Activated T-cell treated with anti-CD3 and anti-CD28 coated beads, Interleukin-2, amount 50 U/mL, for 4 hours (primary cell): Measurements from ENCODE around the gene TTI1. TPM values are rescaled to one million over a fixed set of nuclear protein-coding genes. Genes with fewer than 3 reads are reported as not detected.

ENCODE experiments used
- total RNA-seq, 3 donors: library from RNA; stranded (reverse); gene quantifications; one replicate each; pipeline ENCODE4 v1.2.1, GENCODE V29; 2021

The TTI1 gene
- total RNA-seq, 3 donors from 2014 or later = 31.3 to 35.5 (median 35.0) TPM

Other genes starting within 250 kb of the TTI1 start
- under 1 TPM; 0.11 to 0.33 (median 0.13) TPM for gene VSTM2L, start 130.3 kb downstream of the TTI1 start, total RNA-seq
- gene RPRD1B, start 290 bp upstream of the TTI1 start, total RNA-seq = 10 to 100 TPM; 38.6 to 40.4 (median 39.6) TPM
- under 1 TPM; 0.52 to 0.71 (median 0.63) TPM for gene TGM2, start 131.8 kb upstream of the TTI1 start, total RNA-seq
- not detected for gene KIAA1755, start 227.3 kb upstream of the TTI1 start, total RNA-seq